ENCODE data around the gene ALCAM. TPM values are rescaled to one million over a fixed set of nuclear protein-coding genes. Genes with fewer than 3 reads are reported as not detected.

Gene ALCAM
- polyA plus RNA-seq, 1 donor from 2014 or later = 94.7 TPM

DNA sequence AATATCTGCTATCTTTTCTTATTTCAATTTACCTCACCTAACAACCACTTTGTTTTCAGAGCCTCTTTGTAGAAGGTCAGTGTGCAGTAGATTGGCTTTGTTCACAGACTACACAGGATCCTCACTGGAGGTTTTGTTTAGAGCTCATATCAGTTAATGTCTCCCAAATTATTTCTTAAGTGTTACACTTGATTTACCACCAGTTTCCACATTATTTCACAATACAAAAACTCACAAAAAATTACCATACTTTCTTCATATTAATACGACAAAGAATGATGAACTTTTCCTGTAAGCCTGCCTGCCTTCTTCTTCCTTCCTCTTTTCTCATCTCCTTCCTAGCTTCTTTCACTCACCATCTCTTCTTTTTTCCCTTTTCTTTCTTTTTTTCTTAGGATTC, 133.3 kb downstream of the ALCAM start:
- Histone ChIP-seq H3F3A (ENCODE audit: insufficient read depth, low read length, poor library complexity, severe bottlenecking) (no peaks in the 10 kb centered on the region), H3K27me3 (ENCODE audit: insufficient read depth, low read depth, low read length) (no peaks in the 10 kb centered on the region), H3K9me3 (ENCODE audit: low read length) (no peaks in the 10 kb centered on the region), H3K36me3 (ENCODE audit: insufficient read depth, low read length) (no peaks in the 10 kb centered on the region), H3K4me3 (ENCODE audit: low read length) (no peak overlapping the region), H3K79me2 (replicated peaks; ENCODE audit: insufficient read depth, low read length) (no peaks in the 10 kb centered on the region), H3K9ac (ENCODE audit: low read length) (no peak overlapping the region), H3K4me2 (ENCODE audit: low read length) (no peak overlapping the region), H2AFZ (ENCODE audit: low read depth, low read length) (no peak overlapping the region), H3K9me2 (ENCODE audit: insufficient read depth, low read length) (no peaks in the 10 kb centered on the region), H3K27ac (ENCODE audit: low read length) (no peak overlapping the region), H4K20me1 (ENCODE audit: insufficient read depth) (no peaks in the 10 kb centered on the region)
- TF ChIP-seq RAD21 (conservative IDR thresholded peaks at IDR 0.05) (no peak), TAF1 (IDR thresholded peaks at IDR 0.05; ENCODE audit: low read depth) (no peak), EZH2 (IDR thresholded peaks at IDR 0.05; ENCODE audit: borderline replicate concordance, insufficient read depth, low read length, poor library complexity, severe bottlenecking) (no peak), EP300 (conservative IDR thresholded peaks at IDR 0.05; ENCODE audit: poor library complexity, severe bottlenecking) (no peak), POLR2AphosphoS5 (IDR thresholded peaks at IDR 0.05) (no peak), MXI1 (conservative IDR thresholded peaks at IDR 0.05; ENCODE audit: poor library complexity, severe bottlenecking) (no peak)
- TF ChIP-seq, protein P1, sequence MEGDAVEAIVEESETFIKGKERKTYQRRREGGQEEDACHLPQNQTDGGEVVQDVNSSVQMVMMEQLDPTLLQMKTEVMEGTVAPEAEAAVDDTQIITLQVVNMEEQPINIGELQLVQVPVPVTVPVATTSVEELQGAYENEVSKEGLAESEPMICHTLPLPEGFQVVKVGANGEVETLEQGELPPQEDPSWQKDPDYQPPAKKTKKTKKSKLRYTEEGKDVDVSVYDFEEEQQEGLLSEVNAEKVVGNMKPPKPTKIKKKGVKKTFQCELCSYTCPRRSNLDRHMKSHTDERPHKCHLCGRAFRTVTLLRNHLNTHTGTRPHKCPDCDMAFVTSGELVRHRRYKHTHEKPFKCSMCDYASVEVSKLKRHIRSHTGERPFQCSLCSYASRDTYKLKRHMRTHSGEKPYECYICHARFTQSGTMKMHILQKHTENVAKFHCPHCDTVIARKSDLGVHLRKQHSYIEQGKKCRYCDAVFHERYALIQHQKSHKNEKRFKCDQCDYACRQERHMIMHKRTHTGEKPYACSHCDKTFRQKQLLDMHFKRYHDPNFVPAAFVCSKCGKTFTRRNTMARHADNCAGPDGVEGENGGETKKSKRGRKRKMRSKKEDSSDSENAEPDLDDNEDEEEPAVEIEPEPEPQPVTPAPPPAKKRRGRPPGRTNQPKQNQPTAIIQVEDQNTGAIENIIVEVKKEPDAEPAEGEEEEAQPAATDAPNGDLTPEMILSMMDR (IDR thresholded peaks at IDR 0.05; ENCODE audit: poor library complexity, severe bottlenecking) = no peak

DNA sequence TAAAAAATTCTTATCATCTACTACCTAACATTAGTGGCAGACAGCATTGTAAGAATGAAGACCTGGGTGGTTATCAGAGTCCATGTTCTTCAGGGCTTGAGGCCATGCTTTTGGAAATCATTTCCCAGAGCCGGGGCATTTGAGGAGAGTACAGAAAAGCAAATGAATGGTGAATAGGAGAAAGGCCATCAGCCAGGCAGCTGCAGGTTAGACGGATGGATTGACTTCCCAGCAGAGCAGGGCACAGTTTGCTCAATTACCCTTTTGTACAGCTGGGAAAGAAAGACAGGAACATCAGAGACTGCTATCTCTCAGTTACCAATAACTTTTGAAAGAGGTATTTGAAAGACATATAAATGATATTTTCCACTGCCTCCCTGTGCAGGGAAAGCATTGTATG, 135.6 kb downstream of the ALCAM start:
- no peak overlapping the region for H3K4me3 ChIP-seq (ENCODE audit: low read length)
- no peaks in the 10 kb centered on the region for H3F3A ChIP-seq (ENCODE audit: insufficient read depth, low read length, poor library complexity, severe bottlenecking)
- H3K4me2 ChIP-seq (ENCODE audit: low read length) = no peak overlapping the region
- no peaks in the 10 kb centered on the region for H3K27me3 ChIP-seq (ENCODE audit: insufficient read depth, low read depth, low read length)
- H3K79me2 ChIP-seq (replicated peaks; ENCODE audit: insufficient read depth, low read length) = no peaks in the 10 kb centered on the region
- H3K9me3 ChIP-seq (ENCODE audit: low read length) = no peaks in the 10 kb centered on the region
- H4K20me1 ChIP-seq (ENCODE audit: insufficient read depth) = no peaks in the 10 kb centered on the region
- H3K9me2 ChIP-seq (ENCODE audit: insufficient read depth, low read length) = no peaks in the 10 kb centered on the region
- H2AFZ ChIP-seq (ENCODE audit: low read depth, low read length) = no peak overlapping the region
- H3K9ac ChIP-seq (ENCODE audit: low read length) = no peak overlapping the region
- no peak overlapping the region for H3K27ac ChIP-seq (ENCODE audit: low read length)
- TF ChIP-seq MXI1 (conservative IDR thresholded peaks at IDR 0.05; ENCODE audit: poor library complexity, severe bottlenecking) = no peak
- TF ChIP-seq SMC3 (conservative IDR thresholded peaks at IDR 0.05; ENCODE audit: poor library complexity) = no peak
- TF ChIP-seq EZH2 (IDR thresholded peaks at IDR 0.05; ENCODE audit: borderline replicate concordance, insufficient read depth, low read length, poor library complexity, severe bottlenecking) = no peak
- no peak for TF ChIP-seq RAD21 (conservative IDR thresholded peaks at IDR 0.05)
- TF ChIP-seq, protein P2, sequence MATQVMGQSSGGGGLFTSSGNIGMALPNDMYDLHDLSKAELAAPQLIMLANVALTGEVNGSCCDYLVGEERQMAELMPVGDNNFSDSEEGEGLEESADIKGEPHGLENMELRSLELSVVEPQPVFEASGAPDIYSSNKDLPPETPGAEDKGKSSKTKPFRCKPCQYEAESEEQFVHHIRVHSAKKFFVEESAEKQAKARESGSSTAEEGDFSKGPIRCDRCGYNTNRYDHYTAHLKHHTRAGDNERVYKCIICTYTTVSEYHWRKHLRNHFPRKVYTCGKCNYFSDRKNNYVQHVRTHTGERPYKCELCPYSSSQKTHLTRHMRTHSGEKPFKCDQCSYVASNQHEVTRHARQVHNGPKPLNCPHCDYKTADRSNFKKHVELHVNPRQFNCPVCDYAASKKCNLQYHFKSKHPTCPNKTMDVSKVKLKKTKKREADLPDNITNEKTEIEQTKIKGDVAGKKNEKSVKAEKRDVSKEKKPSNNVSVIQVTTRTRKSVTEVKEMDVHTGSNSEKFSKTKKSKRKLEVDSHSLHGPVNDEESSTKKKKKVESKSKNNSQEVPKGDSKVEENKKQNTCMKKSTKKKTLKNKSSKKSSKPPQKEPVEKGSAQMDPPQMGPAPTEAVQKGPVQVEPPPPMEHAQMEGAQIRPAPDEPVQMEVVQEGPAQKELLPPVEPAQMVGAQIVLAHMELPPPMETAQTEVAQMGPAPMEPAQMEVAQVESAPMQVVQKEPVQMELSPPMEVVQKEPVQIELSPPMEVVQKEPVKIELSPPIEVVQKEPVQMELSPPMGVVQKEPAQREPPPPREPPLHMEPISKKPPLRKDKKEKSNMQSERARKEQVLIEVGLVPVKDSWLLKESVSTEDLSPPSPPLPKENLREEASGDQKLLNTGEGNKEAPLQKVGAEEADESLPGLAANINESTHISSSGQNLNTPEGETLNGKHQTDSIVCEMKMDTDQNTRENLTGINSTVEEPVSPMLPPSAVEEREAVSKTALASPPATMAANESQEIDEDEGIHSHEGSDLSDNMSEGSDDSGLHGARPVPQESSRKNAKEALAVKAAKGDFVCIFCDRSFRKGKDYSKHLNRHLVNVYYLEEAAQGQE (IDR thresholded peaks at IDR 0.05; ENCODE audit: borderline replicate concordance) = no peak
- TF ChIP-seq POLR2AphosphoS5 (IDR thresholded peaks at IDR 0.05) = no peak
- no peak for TF ChIP-seq EP300 (conservative IDR thresholded peaks at IDR 0.05; ENCODE audit: poor library complexity, severe bottlenecking)
- TF ChIP-seq, protein P1 (IDR thresholded peaks at IDR 0.05; ENCODE audit: poor library complexity, severe bottlenecking) = no peak
- no peak for TF ChIP-seq TAF1 (IDR thresholded peaks at IDR 0.05; ENCODE audit: low read depth)
- H3K36me3 ChIP-seq (ENCODE audit: insufficient read depth, low read length) = no peaks in the 10 kb centered on the region

Data from neural cell (in vitro differentiated cells).